Thyroid gland (tissue), 4 donors: ENCODE measurements around the gene CSNK1E. TPM values are rescaled to one million over a fixed set of nuclear protein-coding genes. Genes with fewer than 3 reads are reported as not detected.

Source experiments
- DNase-seq, 2 donors: peaks; one replicate each; pipeline ENCODE4 v3.0.0-alpha.2; 2019
- H3K27ac ChIP-seq, 3 donors: fragments of 200-600 bp; sonication (generic); 1 replicate in 2 of 3; 2 replicates in 1 of 3; pipeline ENCODE4 v1.5.1; 2016 to 2019; ENCODE audit warnings: mild to moderate bottlenecking in 1 of 3, moderate library complexity in 1 of 3
- H3K27me3 ChIP-seq: fragments of 200-600 bp; sonication (generic); one replicate; pipeline ENCODE4 v1.5.1; 2019
- H3K36me3 ChIP-seq, 2 donors: fragments of 200-600 bp; sonication (generic); one replicate each; pipeline ENCODE4 v1.5.1; 2016 to 2019
- H3K4me1 ChIP-seq, 2 donors: fragments of 200-600 bp; sonication (generic); one replicate each; pipeline ENCODE4 v1.5.1; 2017 to 2019
- H3K4me3 ChIP-seq, 3 donors: fragments of 200-600 bp; sonication (generic); replicated peaks in 1 of 3; 1 replicate in 2 of 3; 2 replicates in 1 of 3; pipeline ENCODE4 v1.5.1; 2016; ENCODE audit warnings: mild to moderate bottlenecking in 1 of 3
- H3K9me3 ChIP-seq: fragments of 200-600 bp; sonication (generic); one replicate; pipeline ENCODE4 v1.5.1; 2017
- POLR2A ChIP-seq, 2 donors: fragments of 450-650 bp; IDR thresholded peaks; one replicate each; pipeline ENCODE4 v1.6.1; 2017; ENCODE audit warnings: antibody characterized with exemption in 2 of 2, mild to moderate bottlenecking in 2 of 2, moderate library complexity in 1 of 2
- WGBS, 2 donors: methylation state at CpG; one replicate each; pipeline ENCODE4 v1.1.5; 2017; 5-methylcytosine and 5-hydroxymethylcytosine counted together
- intact Hi-C: fragments of 100-400 bp; cut with DNase I; formaldehyde crosslinking; loops from one replicate; pipeline ENCODE4 v1.15.1; 2023
- total RNA-seq, 4 donors: library from RNA; depleted of rRNA; stranded (reverse); fragments of >200 nt; gene quantifications; one replicate each; pipeline ENCODE4 v1.2.3, GENCODE V29; 2016
- TF ChIP-seq, protein P1 (sequence below), 6 experiments: fragments of 200-600 bp in 3 of 6; fragments of 450-650 bp in 3 of 6; sonication (generic) in 3 of 6; IDR thresholded peaks; one replicate each; pipeline ENCODE4 v1.5.1; 2016 to 2019; ENCODE audit warnings: antibody characterized with exemption in 6 of 6, mild to moderate bottlenecking in 2 of 6, inconsistent platforms in 1 of 6, moderate library complexity in 1 of 6

CSNK1E gene
- total RNA-seq, 4 donors from 2014 or later = 53.2 to 98.4 (median 69.5) TPM

DNA sequence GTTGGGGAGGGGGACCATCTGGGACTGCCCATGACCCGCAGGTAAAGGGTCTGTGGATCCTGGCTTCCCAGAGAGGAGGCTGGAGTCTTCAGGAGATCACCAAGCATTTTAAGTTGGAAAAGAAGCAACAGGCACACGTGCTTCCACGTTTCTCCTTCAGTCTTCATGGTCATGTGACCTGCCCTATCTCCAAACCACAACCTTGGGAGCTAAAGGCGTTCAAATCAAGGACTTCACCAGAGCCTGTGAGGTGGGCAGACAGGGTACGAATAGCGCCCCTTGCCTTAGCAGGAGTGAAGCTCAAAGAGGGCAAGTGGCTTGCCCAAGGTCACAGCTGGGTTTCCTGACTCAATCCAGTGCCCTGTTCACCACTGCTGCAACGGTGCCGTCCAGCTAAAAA is 51.1 kb downstream of the CSNK1E start:
- Histone ChIP-seq H3K4me3 (no peak overlapping the region), H3K36me3 (no peaks in the 10 kb centered on the region), H3K27me3 (no peaks in the 10 kb centered on the region), H3K27ac (peak overlapping the region; percentile 73 to 83 (median 76)), H3K9me3 (no peaks in the 10 kb centered on the region), H3K4me1 (peaks cover 67 to 92% of the 10 kb centered on the region in 2 donors)
- TF ChIP-seq, protein P1, sequence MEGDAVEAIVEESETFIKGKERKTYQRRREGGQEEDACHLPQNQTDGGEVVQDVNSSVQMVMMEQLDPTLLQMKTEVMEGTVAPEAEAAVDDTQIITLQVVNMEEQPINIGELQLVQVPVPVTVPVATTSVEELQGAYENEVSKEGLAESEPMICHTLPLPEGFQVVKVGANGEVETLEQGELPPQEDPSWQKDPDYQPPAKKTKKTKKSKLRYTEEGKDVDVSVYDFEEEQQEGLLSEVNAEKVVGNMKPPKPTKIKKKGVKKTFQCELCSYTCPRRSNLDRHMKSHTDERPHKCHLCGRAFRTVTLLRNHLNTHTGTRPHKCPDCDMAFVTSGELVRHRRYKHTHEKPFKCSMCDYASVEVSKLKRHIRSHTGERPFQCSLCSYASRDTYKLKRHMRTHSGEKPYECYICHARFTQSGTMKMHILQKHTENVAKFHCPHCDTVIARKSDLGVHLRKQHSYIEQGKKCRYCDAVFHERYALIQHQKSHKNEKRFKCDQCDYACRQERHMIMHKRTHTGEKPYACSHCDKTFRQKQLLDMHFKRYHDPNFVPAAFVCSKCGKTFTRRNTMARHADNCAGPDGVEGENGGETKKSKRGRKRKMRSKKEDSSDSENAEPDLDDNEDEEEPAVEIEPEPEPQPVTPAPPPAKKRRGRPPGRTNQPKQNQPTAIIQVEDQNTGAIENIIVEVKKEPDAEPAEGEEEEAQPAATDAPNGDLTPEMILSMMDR (IDR thresholded peaks at IDR 0.05) = no peak
- no peak for TF ChIP-seq POLR2A (IDR thresholded peaks at IDR 0.05)
- no peak for DNase-seq
- intact Hi-C loops = loop anchor here (10.0 kb wide), 1 partner anchor 81 kb away; the partner anchor contains the start of gene PLA2G6
- 68 to 69% methylated on average over 8 of the region's 8 CpGs for WGBS, 2 donors

DNA sequence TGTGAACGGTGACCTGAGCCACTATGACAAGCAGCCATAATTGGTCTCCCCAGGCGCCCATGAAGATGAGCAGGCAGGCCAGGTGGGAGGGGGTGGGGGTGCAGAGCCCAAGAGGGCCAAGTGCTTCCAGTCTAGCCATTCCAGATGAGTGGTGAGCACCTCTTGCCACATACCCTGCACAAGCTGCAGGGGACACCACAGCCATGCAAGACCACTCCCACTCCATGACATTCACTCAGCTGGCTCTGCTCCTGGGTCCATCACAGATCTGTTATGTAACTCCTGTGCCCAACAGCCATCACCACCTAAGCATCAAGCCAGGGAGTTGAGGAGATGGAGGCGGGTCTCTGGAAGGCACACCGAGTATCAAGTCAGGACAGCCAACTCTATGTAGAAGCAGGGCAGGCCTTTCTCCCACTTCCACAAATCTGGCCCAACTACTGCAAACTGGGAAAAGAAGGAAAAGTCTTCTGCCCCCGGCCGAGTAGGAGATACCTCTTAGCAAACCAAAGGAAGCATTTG is 52.9 kb downstream of the CSNK1E start:
- H3K4me1 ChIP-seq = peaks cover 59 to 89% of the 10 kb centered on the region in 2 donors
- H3K9me3 ChIP-seq = no peaks in the 10 kb centered on the region
- DNase-seq = no peak
- H3K27me3 ChIP-seq = no peaks in the 10 kb centered on the region
- H3K27ac ChIP-seq = peak overlapping the region in 1 of 3 donors; percentile 73
- no peaks in the 10 kb centered on the region for H3K36me3 ChIP-seq
- H3K4me3 ChIP-seq = no peak overlapping the region
- intact Hi-C loops = loop anchor here (10.0 kb wide), 1 partner anchor 80 kb away; the partner anchor contains the start of gene PLA2G6
- WGBS, 2 donors = 67 to 82% methylated on average over 5 to 6 of the region's 6 CpGs
- TF ChIP-seq, protein P1 (IDR thresholded peaks at IDR 0.05) = no peak
- no peak for TF ChIP-seq POLR2A (IDR thresholded peaks at IDR 0.05)

DNA sequence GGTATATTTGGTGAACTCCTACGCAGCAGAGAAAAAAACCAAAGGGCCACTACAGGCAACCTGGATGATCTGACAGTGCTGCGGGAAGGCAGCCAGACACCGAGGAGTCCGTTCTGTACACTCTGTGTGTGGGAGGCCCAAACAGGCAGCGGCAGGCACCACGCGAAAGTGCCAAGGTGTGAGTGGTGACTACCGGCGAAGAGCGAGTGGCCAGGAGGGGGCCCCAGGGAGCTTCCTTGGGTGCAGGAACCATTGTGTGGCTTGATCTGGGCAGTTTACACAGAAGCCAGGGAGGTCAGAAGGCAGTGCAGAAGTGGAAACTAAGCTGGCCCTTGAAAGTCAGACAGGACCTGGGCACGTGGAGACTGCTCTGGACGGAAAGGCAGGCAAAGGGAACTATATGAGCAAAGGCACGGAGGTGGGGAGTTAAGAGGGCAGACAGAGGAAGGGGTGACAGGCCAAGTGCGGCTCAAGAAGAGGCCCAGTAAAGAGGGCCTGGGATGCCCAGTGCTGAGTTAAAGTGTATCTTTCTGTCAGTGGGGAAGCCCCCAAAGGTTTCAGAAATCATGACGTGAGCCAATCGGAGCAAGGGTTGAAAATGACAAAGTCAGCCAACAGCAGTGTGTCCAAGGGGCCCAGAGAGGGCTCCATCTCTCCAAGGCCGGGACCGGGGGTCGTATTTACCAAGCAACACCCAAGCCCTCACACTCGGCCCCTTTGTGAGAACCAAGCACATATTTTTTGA is 55.0 kb downstream of the CSNK1E start:
- Histone ChIP-seq H3K4me3 (no peak overlapping the region), H3K4me1 (peaks cover 47 to 83% of the 10 kb centered on the region in 2 donors), H3K36me3 (no peaks in the 10 kb centered on the region), H3K9me3 (no peaks in the 10 kb centered on the region), H3K27ac (peak overlapping the region; percentile 53 to 73 (median 63)), H3K27me3 (no peaks in the 10 kb centered on the region)
- no peak for TF ChIP-seq POLR2A (IDR thresholded peaks at IDR 0.05)
- TF ChIP-seq, protein P1 (IDR thresholded peaks at IDR 0.05) = peak in 5 of 6 experiments; percentile 26 to 76 (median 71)
- DNase-seq = peak; percentile 80 to 86
- 43 to 49% methylated on average over 20 of the region's 20 CpGs for WGBS, 2 donors
- intact Hi-C loops = loop anchor here (10.0 kb wide), 1 partner anchor 77 kb away; the partner anchor contains the start of gene PLA2G6

DNA sequence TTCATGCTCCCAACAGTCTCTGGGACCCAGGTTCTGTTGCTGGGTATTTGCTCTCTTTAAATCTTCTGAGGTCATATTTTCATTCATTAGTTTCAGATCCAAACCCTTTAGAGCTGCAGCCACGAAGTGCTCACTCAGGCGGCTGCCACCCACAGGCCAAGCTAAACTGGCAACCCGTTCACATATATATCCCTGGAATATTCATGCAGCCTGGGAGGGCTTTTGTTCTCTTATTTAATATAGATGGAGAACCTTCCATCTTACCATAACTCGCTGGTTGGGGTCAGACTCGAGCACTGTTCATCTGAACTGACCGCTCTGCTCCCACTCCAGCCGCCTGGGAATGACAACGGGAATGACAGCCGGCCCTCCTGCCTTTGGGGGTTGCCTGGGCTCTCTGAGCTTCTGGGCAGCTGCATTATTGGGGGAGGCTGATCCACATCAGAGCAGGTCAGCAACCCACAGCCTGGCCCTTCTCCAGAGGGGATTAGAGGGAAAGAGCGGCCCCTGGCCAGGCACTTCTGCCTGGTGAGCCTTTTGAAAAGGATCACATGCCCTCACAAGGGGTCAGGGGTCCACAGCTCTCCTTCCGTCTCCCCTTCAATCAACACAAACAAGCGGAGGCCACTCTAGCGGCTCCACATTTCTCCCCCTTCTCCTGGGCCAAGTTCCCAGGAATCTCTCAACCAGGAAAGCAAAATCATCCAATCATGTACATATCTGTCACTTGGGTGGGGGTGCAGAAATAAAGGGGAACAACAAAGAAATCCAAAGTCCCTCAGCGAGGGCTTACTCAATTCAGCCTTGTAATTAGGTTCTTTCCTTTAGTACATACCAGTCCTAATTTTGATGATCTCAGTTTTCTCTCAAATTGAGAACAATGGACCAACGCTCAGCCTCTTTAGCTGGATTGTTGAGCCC is 56.2 kb downstream of the CSNK1E start:
- TF ChIP-seq POLR2A (IDR thresholded peaks at IDR 0.05) = no peak
- TF ChIP-seq, protein P1 (IDR thresholded peaks at IDR 0.05) = no peak
- intact Hi-C loops = loop anchor here (10.0 kb wide), 1 partner anchor 76 kb away; the partner anchor contains the start of gene PLA2G6

More for the DNA sequence above, 56.2 kb downstream of the CSNK1E start:
- Histone ChIP-seq H3K36me3 (no peaks in the 10 kb centered on the region), H3K27me3 (no peaks in the 10 kb centered on the region), H3K4me1 (peaks cover 38 to 75% of the 10 kb centered on the region in 2 donors), H3K9me3 (no peaks in the 10 kb centered on the region), H3K27ac (peak overlapping the region; percentile 53 to 73 (median 72)), H3K4me3 (no peak overlapping the region)
- WGBS, 2 donors = 18 to 37% methylated on average over 15 of the region's 15 CpGs
- peak; percentile 50 to 70 for DNase-seq
